Embryonic facial prominence (tissue), 1 donor: Measurements from ENCODE around the gene ABHD10.

Experiments used
- DNase-seq: peaks from one replicate; pipeline ENCODE4 v3.0.0-alpha.2; 2016; ENCODE audit errors: extremely low spot score

The ABHD10 gene

GRCh38 chr3:111978583-111979433, at the start of gene ABHD10:
Gene ABHD10, plus strand, starts transcription at chr3:111979026. Its CDS starts 36 bp downstream, at chr3:111979062.
- peak; percentile 91 for DNase-seq

- no peak for DNase-seq
Observed at GRCh38 chr3:111929484-111929883, 49.3 kb upstream of the ABHD10 start.

- DNase-seq, result no peak
Observed at GRCh38 chr3:111932946-111933345, 45.9 kb upstream of the ABHD10 start.

GRCh38 chr3:111936191-111936841, 42.5 kb upstream of the ABHD10 start:
- DNase-seq, result no peak

- DNase-seq, result no peak
Observed at GRCh38 chr3:111936967-111937366, 41.9 kb upstream of the ABHD10 start.

GRCh38 chr3:111937871-111938270, 41.0 kb upstream of the ABHD10 start:
- DNase-seq, result no peak

- DNase-seq, result no peak
Observed at GRCh38 chr3:111939873-111940272, 39.0 kb upstream of the ABHD10 start.

GRCh38 chr3:111943533-111943932, 35.3 kb upstream of the ABHD10 start:
- no peak for DNase-seq

- no peak for DNase-seq
Observed at GRCh38 chr3:111944372-111944771, 34.5 kb upstream of the ABHD10 start.

- no peak for DNase-seq
Observed at GRCh38 chr3:111947231-111947630, 31.6 kb upstream of the ABHD10 start.

- DNase-seq, result no peak
Observed at GRCh38 chr3:111948786-111949185, 30.0 kb upstream of the ABHD10 start.

- DNase-seq, result no peak
Observed at GRCh38 chr3:111949712-111950111, 29.1 kb upstream of the ABHD10 start.

- no peak for DNase-seq
Observed at GRCh38 chr3:111951032-111951431, 27.8 kb upstream of the ABHD10 start.

GRCh38 chr3:111952086-111952485, 26.7 kb upstream of the ABHD10 start:
- DNase-seq, result no peak

- no peak for DNase-seq
Observed at GRCh38 chr3:111952866-111953450, 25.9 kb upstream of the ABHD10 start.

GRCh38 chr3:111954228-111954990, 24.4 kb upstream of the ABHD10 start:
- DNase-seq, result no peak

- DNase-seq, result no peak
Observed at GRCh38 chr3:111955876-111956275, 22.9 kb upstream of the ABHD10 start.

- no peak for DNase-seq
Observed at GRCh38 chr3:111956449-111956848, 22.4 kb upstream of the ABHD10 start.

- DNase-seq, result no peak
Observed at GRCh38 chr3:111956995-111957734, 21.7 kb upstream of the ABHD10 start.

GRCh38 chr3:111961461-111962164, 17.2 kb upstream of the ABHD10 start:
- peak; percentile 38 for DNase-seq

- no peak for DNase-seq
Observed at GRCh38 chr3:111963424-111963823, 15.4 kb upstream of the ABHD10 start.
